Measurements from ENCODE around the gene OLIG1.

DNA sequence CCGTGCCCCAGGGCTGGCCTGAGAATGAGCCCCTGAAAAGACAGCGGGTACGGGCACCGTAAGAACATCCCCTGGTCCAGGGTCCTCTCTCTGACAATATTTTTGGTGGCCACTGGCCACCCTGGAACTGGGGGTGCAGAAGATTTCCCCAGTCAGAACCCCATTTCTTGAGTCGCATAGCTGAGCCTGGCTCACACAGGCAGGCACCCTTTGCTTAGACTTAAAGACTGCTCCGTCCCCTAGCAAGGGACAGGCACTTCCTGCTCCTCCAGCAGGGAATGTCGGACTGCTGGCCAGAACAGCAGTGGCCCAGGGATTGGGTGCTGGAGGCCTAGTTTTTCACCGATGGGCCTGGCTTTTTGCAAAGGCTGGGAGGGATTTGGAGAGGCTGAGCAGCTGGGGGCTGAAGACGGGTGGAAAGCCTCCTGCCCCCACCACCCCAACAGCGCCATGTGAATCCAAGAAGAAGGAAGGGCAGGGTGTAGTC lies 39.9 kb upstream of the OLIG1 start:
- TF ChIP-seq, protein P1, sequence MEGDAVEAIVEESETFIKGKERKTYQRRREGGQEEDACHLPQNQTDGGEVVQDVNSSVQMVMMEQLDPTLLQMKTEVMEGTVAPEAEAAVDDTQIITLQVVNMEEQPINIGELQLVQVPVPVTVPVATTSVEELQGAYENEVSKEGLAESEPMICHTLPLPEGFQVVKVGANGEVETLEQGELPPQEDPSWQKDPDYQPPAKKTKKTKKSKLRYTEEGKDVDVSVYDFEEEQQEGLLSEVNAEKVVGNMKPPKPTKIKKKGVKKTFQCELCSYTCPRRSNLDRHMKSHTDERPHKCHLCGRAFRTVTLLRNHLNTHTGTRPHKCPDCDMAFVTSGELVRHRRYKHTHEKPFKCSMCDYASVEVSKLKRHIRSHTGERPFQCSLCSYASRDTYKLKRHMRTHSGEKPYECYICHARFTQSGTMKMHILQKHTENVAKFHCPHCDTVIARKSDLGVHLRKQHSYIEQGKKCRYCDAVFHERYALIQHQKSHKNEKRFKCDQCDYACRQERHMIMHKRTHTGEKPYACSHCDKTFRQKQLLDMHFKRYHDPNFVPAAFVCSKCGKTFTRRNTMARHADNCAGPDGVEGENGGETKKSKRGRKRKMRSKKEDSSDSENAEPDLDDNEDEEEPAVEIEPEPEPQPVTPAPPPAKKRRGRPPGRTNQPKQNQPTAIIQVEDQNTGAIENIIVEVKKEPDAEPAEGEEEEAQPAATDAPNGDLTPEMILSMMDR (conservative IDR thresholded peaks at IDR 0.05; ENCODE audit: low read length), result no peak
- no peak for TF ChIP-seq EZH2phosphoT487 (IDR thresholded peaks at IDR 0.05; ENCODE audit: borderline replicate concordance, low read depth, low read length)

All from OCI-LY7 (cell line).